HG03025 (cell line): ENCODE results near the gene ELN.

Experiments used
- ATAC-seq: cut with Tn5 transposase; IDR thresholded peaks from one replicate; pipeline ENCODE4 v1.9.1; 2021; ENCODE audit warnings: mild to moderate bottlenecking, moderate library complexity; ENCODE audit not compliant: unreplicated experiment, low FRiP score

ELN gene

GRCh38 chr7:74022507-74022906 is 5.5 kb upstream of the ELN start:
- ATAC-seq = no peak

DNA sequence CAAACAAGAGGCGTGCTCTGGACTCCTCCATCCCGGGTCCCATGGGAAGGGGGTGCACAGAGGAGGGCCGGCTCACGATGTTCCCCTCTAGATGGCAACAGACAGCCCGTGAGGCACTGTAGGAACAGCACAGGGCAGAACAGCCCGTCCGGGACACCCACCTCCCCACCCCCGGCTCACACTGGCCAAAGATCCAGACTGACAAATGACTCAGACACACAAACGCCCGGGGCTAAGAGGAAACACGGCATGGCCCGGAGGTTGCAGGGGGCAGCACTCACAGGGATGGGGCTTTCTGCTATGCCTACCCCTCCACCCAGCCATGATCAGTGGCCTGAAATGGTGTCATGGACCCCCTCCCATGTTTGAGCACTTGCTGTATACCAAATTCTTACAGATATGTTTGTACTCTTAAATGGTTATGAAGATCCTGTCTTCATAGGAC is 4.9 kb upstream of the ELN start:
- no peak for ATAC-seq

DNA sequence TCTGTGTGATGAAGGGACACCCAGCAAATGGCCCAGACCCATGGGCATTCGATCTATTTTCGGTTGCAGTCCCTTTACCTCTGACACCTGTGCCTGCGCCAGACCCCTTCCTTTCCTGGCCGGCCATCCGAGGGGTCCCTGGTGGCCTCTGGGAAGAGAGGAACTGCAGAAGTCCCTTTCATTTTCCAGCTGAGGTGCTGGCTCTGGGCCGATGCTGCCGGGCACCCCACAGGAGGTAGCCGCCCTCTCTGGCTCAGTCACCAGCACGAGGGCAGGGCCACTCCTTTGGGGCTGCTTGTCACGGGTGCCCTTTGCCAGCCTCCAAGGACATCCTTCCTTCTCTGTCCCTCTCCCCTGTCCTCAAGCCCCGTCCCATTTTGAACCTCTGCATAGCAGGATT is 4.2 kb upstream of the ELN start:
- ATAC-seq = no peak

DNA sequence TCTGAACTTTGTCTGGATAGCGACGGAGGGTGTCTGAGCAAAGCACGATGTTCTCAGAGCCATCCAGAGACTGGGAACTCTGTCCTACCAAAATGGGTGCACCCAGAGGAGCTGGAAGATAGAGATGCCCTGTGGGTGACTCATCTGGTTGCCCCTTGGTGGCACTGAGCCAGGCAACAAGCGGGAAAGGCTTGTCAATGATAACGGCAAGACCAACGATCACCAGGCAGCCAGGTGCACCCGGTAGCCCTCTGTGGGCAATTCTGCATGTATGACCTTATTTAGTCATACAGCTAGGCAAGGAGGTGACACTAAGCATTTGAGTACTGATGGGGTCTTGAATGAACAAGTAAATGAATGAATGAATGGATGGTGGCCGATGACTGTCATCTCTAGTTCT is 2.8 kb upstream of the ELN start:
- ATAC-seq = no peak

- ATAC-seq = no peak
Observed at GRCh38 chr7:74025730-74026129, 2.2 kb upstream of the ELN start.

- no peak for ATAC-seq
Observed at GRCh38 chr7:74026406-74026902, 1.5 kb upstream of the ELN start.

DNA sequence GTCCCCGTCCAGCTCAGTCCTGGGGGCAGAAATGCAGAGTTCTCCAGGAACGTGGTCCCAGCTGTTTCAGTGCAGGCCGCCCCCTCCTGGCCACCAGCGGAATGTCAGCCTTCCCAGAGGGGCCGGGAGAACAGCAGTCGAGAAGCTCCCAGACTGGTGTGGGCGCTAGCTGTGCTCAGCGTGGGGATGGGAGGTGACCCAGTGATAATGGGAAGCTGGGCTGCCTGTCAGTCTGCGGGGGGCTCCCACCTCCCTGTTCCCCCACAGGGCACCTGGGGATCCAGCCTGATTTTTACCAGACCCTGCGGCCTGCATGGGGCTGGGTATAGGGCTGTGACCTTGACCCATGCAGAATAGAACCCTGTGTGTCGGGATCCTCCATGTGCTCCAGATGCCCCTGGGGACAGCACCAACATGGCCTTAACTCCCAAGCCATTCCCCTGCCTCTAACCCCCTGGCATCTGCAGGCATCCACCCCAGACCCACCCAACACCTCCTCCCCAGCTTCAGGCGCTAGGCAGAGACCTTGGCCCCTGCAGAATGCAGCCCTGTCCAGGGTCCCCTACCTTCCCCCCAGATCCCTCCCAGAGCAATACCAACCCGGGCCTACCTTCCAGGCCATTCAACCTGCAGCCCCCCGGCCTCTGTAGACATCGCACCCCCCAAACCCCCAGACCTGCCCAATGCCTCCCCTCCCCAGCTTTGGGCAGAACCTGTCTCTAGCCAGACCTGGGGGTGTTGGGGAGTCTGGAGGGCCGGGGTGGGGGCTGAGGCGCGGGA is 880 bp upstream of the ELN start:
- no peak for ATAC-seq

GRCh38 chr7:74028321-74028838 is 407 bp downstream of the ELN start:
- no peak for ATAC-seq

DNA sequence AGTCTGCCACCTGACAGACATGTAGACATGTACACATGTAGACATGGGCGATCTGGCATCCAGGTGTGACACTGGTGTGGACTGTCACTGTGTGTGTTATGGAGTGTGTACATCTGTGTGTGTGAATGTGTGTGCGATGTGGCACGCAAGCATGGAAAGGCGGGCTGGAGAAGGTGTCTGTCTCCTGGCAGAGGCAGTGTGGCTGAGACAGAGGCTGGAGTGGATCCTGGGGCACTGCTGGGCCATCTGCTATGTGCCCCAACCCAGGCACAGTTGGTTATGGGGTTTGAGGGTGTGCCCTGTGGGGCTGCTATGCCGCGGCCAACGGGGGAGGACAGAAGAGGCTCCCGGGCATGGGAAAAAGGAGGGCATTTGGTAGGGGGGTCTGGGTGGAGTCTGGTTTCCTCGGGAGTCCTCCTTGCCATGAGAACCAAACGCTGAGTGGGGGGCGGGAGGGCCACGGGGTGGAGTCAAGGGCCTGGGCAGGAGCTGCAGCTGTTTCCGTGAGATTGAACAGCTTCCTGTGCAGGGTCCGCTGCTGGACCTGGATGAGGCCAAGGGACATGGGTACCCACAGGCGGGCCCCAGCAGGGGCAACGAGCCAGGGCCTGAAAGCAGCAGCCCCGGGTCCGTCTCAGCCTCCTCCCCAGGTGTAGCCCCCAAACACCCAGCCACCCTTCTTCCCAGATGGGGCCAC is 1.3 kb downstream of the ELN start:
- no peak for ATAC-seq

DNA sequence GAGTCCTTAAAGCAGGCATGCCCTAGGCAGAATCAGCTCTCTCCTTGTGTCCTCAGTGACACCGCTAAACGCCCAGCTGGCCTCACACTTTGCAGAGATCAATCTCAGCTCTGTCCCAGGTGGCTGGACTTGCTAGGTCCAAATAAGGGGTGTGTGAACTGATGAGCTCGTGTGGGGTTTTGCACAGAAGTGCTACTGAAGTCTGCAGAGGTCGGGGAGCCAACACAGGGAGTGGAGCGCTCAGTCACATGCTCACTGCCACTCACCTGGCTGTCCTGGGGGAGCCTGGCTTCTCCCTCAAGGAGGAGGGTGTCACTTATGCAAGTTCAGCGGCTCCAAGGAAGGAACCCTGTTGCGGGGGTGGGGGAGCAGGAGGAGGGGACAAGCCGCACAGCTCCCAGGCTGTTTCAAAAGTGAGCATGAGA is 2.0 kb downstream of the ELN start:
- ATAC-seq = no peak

DNA sequence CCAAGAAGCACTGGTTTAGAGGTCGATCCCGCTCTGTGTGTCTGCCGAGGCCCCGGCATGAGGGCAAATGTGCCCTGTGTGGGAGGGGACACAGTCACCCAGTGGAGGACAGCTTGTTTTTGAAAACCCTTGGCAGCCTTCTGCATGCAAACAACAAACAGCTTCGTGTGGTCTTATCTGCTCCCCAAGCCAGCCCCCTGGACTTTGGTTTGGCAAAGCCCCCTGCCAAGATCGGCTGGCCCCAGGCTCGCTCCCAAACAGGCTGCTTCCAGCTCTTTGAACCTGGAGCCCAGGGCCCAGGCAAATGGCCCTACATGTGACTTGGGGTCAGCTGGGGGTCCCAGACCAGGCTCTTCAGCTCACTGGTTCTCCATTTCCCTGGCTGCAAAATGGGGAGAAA is 2.9 kb downstream of the ELN start:
- ATAC-seq = no peak

DNA sequence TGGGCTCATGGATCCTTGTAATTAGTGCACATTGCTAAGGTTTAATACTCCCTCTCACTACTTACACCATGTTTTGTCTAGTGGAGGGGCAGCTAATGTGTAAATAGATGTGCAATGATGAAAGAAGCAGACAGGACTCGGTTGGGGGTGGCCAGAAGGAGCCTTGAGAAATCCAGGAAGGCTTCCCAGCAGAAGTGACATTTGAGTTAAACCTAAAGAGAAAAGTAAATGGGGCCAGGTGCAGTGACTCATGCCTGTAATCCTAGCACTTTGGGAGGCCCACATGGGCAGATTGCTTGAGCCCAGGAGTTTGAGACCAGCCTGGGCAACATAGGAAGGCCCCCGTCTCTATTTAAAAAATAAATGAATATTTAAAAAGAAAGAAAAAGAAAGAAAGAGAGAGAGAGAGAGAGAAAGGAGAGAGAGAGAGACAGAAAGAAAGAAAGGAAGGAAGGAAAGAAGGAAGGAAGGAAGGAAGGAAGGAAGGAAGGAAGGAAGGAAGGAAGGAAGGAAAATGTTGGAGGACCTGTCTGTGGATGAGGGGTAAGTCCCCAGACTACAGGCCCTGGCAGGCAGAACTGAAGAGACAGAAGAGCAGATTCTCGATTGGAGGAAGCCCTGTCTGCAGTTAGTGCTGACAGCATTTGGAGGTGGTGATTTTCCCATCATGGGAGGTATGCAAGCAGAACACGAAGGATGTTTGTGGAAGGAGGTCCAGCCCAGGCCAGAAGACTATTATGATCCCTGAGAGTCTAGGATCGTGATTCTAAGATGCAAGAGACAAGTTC is 3.6 kb downstream of the ELN start:
- no peak for ATAC-seq

DNA sequence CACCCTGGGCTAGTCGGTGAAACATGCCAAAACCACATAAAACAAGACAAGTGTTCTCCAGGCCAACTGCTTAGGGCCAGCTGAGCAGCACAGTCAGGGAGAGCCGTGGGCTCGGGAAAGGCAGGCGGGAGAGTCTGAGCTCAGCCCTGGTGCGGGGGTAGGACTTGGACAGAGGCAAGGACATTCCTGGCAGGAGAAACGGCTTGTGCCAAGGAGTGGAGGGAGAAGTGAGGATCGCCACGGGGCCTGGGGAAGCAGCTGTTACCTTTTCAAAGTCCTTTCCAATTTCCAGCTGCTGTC is 4.2 kb downstream of the ELN start:
- ATAC-seq = no peak

GRCh38 chr7:74032624-74033371 is 4.8 kb downstream of the ELN start:
- ATAC-seq = no peak

DNA sequence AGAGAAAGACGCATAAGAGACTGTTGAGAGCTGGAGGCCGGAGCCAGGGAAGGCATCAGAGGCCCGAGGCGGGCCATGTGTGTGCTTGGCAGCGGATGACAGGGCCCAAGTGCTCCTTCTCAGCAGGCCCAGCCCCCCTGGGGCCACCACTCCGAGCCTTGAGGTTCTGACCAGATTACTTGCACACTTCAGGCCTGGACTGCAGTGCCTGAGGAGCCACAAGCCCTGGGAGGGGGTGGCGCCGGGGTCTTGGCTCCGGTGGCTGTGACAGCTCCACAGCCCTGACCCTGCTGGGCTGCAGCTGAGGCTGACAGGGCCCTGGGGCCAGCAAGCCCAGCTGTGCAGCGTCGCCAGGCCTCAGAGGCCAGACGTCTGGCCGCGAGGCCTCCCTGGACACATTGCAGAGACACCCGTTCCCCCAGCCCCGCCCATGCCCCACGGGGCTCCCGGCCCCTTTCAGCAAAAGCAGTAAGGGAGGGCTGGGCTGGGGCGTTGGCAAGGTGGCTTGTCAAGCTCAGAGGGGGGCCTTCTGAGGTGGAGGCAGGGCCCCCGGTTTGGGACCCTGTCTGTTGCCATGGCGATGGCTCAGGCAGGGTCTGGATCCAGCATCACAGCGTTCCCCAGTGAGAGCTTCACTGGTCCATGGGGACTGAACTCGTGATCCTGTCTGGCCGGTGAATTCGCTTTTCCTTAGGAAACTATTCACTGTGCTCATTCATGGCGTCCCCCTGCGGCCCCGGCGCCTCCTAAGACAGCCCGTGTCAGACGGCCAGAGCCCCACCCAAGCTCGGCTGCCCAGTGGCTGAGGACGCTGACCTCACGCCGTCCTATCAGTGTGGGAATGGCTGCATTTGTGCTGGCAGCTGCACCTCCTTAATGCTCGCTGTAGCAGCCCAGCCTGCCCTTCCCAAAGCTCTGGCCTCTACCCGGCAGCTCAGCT is 5.7 kb downstream of the ELN start:
- no peak for ATAC-seq

DNA sequence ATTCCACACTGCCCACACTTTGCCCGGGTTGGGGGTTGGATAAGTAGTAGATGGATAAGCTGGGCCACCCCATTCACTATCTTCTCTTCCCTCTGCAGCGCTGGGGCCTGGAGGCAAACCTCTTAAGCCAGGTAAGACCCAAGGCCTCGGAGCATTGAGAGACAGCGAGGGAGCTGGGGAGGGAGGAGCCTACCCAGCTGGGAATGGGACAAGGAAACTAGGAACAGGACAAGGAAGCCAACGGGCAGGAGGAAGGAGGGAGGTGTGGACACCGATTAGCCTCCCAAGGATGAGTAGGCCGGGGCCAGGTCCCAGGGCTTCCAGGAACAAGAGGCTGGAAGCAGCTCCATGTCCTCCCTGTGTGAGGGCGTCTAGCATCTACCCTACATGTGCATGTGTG is 9.6 kb downstream of the ELN start:
- ATAC-seq = no peak

GRCh38 chr7:74038194-74038961 is 10.4 kb downstream of the ELN start:
- no peak for ATAC-seq

DNA sequence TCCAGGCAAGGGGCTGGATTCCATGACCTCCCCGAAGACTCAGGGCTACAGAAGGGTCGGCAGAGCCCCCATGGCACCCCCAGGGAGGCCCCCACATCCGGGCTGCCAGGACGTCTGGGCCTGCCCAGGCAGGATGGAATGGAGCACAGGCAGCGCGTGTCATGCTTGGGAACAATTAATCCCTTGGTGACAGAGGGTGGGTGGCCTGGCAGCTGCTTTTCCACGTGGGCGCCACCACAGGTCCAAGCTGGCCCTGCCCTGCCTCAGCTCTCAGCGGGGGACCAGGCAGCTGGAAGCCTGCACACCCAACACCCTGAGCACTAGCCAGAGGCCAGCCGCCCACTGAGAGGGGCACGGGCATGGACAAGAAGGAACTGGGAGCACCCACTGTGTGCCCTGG is 11.4 kb downstream of the ELN start:
- no peak for ATAC-seq
